Measurements from ENCODE around the gene DMD.

GRCh38 chrX:33252306-33252825 lies 41.0 kb upstream of the DMD start:
- TF ChIP-seq, protein P1, sequence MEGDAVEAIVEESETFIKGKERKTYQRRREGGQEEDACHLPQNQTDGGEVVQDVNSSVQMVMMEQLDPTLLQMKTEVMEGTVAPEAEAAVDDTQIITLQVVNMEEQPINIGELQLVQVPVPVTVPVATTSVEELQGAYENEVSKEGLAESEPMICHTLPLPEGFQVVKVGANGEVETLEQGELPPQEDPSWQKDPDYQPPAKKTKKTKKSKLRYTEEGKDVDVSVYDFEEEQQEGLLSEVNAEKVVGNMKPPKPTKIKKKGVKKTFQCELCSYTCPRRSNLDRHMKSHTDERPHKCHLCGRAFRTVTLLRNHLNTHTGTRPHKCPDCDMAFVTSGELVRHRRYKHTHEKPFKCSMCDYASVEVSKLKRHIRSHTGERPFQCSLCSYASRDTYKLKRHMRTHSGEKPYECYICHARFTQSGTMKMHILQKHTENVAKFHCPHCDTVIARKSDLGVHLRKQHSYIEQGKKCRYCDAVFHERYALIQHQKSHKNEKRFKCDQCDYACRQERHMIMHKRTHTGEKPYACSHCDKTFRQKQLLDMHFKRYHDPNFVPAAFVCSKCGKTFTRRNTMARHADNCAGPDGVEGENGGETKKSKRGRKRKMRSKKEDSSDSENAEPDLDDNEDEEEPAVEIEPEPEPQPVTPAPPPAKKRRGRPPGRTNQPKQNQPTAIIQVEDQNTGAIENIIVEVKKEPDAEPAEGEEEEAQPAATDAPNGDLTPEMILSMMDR (IDR thresholded peaks at IDR 0.05; ENCODE audit: borderline replicate concordance, extremely low read depth, low read length, poor library complexity, severe bottlenecking) = no peak
- TF ChIP-seq EZH2 (IDR thresholded peaks at IDR 0.05; ENCODE audit: borderline replicate concordance, low read depth, low read length, severe bottlenecking) = no peak

All from DND-41 (cell line).